ENCODE measurements around the gene EEF2K.
A peak's percentile ranks its signal among the peaks of the same experiment; 100 is the strongest.

Gene EEF2K

DNA sequence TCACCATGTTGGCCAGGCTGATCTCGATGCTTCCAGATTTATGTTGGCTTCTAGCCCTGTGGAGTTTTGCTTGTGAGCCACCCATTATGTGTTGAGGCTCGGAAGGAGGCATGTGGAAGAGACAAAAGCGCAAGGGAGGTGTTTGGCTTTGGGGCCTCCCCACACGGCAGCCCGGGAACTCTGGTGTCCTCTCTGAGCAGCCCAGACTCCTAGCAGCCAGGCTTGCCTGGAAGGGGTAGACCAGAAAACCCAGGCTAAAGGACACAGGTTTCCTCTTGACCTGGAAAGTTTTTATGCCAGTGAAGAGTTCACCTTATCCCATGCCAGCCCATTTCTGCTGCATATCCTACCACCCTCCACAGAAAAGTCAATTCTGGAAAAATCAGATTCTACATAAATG, 22.7 kb upstream of the EEF2K start:
- no peak for DNase-seq (ENCODE audit: insufficient read length, low spot score)
- no peak for TF ChIP-seq POLR2A (IDR thresholded peaks at IDR 0.05; ENCODE audit: low read depth, low read length)
- FAIRE-seq, result no peak

DNA sequence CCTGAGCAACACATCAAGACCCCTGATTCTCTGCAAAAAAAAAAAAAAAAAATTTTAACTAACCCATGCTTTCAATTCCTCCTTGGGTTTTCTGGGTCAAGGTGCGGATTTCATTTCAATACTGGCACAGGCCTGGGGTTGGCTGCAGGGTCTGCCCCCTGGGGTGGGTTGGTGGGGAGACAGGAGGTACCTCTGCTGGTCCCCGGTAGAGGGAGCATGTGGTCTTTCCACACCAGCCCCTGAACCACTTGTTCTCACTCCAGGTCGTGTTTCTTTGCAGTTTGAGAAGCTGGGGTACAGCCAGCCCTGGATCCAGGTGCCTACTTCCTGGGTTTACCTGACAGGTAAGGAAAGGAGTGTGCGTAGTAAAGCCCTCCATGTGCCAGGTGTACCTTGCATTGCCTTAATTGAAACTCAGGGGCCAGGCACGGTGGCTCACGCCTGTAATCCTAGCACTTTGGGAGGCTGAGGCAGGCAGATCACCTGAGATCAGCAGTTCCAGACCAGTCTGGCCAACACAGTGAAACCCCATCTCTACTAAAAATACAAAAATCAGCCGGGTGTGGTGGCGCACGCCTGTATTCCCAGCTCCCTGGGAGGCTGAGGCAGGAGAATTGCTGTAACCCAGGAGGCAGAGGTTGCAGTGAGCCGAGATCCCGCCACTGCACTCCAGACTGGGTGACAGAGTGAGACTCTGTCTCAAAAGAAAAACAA, 22.0 kb upstream of the EEF2K start:
- no peak for TF ChIP-seq POLR2A (IDR thresholded peaks at IDR 0.05; ENCODE audit: low read depth, low read length)
- FAIRE-seq, result no peak
- no peak for DNase-seq (ENCODE audit: insufficient read length, low spot score)

DNA sequence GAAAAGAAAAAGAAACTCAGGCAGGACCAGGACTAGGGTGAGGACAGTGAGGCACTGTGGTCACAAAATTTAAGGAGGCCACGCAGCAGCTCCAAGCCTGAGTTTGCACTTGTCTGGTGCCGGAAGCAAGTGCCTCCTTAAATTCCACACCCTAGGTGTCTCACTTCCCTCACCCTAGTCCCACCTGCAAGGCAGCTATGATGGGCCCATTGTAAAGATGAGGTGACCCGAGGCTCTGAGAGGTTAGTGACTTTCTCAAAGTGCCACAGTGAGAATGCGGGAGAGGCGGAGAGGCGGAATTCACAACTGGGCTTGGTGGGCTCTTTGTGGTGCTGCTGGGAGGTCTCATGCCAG, 21.5 kb upstream of the EEF2K start:
- TF ChIP-seq POLR2A (IDR thresholded peaks at IDR 0.05; ENCODE audit: low read depth, low read length), result no peak
- no peak for DNase-seq (ENCODE audit: insufficient read length, low spot score)
- no peak for FAIRE-seq

DNA sequence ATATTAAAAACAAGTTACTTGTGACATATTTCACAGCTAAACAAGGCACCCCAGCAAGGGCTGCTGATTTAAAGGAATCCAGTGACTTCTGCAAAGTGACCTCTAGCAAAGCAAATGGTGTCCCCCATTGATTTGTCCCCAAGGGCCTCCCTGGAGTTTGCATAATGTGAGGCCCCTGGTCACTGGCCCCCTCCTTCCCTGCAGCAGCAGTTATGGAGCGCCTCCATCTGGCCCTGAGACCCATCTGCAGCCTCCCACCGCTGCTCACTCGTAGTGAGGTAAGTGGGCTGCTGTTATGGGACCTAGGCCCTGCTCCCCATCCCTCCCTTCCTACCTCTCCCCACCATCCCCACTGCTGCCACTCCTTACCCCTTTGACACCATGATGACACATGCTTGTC, 19.6 kb upstream of the EEF2K start:
- FAIRE-seq (no peak), DNase-seq (ENCODE audit: insufficient read length, low spot score) (no peak)
- TF ChIP-seq POLR2A (IDR thresholded peaks at IDR 0.05; ENCODE audit: low read depth, low read length), result no peak

DNA sequence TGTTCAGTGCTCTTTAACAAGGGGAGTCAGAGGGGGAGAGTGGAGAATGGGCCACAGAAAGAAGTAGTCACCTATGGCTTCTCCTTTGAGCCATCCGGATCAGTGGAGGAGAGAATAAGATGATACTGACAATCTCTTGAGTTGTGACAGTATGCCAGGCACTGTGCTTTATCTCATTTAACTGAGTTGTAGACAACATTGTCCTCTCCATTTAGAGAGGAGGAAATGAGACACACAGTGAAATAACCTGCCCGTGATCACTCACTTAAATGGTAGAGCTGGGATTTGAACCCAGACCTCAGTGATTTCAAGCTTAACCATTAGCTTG, 17.8 kb upstream of the EEF2K start:
- no peak for TF ChIP-seq POLR2A (IDR thresholded peaks at IDR 0.05; ENCODE audit: low read depth, low read length)
- no peak for DNase-seq (ENCODE audit: insufficient read length, low spot score)
- FAIRE-seq, result no peak

DNA sequence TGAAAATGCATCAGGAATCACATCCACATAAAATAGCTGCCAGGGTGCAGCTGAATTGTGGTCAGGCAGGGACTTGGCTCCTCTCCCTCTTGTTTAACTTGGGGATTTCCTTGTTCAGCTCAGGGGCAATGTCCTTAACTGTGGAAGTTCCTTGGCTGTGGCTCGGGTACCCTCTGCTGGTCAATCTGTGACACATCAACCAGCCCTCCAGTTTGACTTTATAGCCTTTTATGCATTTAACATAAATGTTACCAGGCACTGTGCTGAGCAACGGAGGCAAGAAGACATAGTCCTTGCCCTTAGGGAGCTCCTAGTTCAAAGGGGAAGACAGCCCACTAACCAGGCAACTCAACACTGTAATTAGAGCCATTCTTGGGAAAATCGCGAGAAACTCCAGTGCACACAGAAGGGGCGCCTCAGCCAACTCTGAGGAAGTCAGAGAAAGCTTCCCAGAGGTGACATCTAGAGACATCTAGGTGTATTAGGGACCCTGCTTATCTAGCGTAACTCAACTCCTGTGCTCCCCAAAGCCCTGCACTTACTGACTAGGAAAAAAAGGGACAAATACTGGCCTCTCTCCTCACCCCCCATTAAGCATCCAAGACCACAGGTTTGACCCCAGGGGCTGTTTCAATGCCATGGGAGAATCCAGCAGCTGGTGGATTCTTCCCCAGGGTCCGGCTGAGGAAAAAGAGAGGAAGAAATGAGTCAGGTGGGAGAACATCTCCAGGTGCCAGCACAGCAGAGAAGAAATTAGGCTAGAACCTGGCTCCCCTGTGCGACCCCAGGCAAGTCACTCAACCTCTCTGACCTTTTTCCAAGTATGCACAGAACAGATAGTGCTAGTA, 17.3 kb upstream of the EEF2K start:
- FAIRE-seq (peak; percentile 87), DNase-seq (ENCODE audit: insufficient read length, low spot score) (peak; percentile 49)
- no peak for TF ChIP-seq POLR2A (IDR thresholded peaks at IDR 0.05; ENCODE audit: low read depth, low read length)

DNA sequence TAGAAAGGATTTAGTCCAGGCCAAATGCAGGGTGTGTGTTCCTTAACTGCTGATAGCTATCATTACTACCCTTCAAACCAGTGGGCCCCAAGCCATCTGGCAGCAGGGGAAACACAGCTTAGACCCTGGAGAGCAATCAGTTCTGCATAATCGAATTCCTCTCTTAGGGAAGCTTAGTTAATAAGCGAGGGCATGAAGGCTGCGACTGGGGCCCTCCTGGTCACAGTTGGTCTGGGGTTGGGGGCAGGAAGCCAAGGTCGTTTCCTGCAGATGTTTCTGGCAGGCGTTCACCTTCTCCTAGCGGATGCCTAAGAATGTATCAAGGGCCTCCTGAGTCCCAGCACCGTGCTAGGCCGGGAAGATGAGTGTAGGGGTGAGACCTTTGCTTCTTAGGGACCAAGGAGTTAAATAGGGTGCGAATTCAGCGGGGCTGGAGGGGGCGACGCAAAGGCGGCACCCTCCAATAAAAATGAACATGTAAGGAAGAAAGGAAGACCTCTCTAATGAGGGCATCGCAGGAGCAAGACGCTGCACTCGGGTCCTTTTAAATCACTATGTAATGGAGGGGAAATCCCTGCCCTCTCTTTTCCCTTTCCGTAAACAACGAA, 16.5 kb upstream of the EEF2K start:
- no peak for TF ChIP-seq POLR2A (IDR thresholded peaks at IDR 0.05; ENCODE audit: low read depth, low read length)
- FAIRE-seq (no peak), DNase-seq (ENCODE audit: insufficient read length, low spot score) (no peak)

DNA sequence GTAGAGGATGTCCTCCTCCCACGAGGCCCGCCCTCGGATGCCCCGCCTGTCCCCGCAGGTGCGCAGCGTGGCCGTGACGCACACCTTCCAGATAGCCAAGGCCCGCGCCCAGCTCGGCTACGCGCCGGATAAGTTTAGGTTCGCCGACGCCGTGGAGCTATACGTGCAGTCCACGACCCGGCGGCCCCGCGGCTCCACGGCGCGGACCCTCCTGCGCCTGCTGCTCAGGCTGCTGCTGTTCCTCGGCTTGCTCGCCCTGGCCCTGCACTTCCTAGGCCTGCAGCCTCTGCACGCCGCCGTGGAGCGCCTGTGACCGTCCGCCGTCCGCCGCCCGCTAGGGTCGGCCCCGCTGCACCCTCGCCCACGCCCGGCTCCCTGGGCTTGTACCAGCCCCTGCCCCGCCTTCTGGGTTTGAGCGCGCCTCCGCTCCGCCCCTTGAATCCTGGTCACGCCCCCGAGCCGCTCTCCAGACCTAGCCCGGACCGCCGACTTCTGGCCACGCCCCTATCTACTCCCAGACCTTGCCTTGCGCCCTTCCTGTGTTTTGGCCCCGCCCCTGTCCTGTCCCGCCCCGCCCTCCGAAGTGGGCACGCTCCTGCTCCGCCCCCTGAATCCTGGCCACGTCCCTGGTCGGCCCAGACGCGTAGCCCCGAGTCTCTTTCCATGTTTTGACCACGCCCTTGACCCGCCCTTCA, 15.8 kb upstream of the EEF2K start:
- DNase-seq (ENCODE audit: insufficient read length, low spot score) (peak; percentile 76), FAIRE-seq (no peak)
- peak; percentile 29 for TF ChIP-seq POLR2A (IDR thresholded peaks at IDR 0.05; ENCODE audit: low read depth, low read length)

DNA sequence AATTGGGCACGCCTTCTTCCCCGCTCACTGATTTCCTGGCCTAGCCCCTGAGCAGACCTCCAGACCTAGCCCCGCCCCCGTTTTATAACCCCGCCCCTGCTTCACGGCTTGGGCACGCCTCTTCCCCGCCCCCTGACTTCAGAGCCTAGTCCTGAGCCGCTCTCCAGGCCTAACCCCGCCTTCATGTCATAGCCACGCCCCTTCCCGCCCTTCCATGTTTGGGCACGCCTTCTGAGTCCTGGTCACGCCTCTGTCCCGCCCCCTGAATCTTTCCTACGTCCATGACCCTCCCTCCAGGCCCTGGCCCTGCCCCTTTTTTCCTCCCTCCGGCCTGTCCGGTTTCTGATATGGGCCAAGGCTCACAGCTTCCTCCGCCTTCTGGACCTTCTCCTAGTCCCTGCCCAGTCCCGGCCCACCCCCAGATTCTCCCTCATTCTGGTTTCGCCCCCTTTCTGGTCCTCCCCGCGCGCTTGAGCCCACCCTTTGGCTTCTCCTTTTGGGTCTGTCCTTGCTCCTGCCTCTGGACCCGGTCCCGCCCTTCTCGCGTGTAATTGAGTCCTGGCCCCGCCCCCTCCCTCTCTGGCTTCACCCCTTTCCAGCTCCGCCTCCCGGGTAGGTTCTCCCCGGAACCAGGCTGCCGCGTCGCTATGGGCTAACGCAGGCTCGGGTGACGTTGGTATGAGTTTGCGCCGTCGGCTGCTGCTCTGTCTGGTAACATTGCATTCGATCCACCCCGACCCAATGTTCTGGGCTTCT, 15.1 kb upstream of the EEF2K start:
- DNase-seq (ENCODE audit: insufficient read length, low spot score), result peak; percentile 77
- peak; percentile 76 for FAIRE-seq
- no peak for TF ChIP-seq POLR2A (IDR thresholded peaks at IDR 0.05; ENCODE audit: low read depth, low read length)

DNA sequence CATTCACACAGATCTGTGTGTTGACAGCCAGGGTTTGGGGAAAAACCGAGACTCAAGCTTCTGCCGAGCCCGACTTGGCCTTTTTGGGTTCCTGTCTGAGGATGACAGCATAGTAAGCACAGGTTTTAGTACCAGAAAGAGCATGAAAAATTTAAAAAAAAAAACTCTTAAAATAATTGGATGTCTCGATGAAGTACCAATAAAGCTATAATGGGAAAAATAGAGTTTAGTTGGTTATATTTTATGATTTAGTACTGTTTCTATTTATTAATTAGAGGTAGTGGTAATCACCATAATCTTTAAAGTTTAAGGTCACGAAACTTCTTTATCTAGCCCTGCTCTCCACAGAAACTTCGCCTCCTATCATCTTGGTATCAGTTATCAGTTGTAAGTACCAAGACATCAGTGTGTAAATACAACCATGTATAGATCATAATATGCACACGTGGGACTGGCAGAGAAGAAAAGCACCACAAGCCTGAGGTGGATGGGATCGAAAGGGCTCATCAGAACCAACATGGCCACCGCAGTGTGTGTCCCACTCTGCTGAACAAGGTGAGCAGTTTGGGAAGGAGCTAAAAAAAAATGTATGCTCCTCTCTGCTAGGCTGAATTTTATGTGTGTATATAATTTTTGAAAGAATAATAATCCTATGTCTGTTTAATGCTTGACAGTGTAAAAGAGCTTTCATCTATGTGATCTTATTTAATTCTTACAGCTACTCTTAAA, 14.4 kb upstream of the EEF2K start:
- no peak for TF ChIP-seq POLR2A (IDR thresholded peaks at IDR 0.05; ENCODE audit: low read depth, low read length)
- FAIRE-seq (no peak), DNase-seq (ENCODE audit: insufficient read length, low spot score) (no peak)

DNA sequence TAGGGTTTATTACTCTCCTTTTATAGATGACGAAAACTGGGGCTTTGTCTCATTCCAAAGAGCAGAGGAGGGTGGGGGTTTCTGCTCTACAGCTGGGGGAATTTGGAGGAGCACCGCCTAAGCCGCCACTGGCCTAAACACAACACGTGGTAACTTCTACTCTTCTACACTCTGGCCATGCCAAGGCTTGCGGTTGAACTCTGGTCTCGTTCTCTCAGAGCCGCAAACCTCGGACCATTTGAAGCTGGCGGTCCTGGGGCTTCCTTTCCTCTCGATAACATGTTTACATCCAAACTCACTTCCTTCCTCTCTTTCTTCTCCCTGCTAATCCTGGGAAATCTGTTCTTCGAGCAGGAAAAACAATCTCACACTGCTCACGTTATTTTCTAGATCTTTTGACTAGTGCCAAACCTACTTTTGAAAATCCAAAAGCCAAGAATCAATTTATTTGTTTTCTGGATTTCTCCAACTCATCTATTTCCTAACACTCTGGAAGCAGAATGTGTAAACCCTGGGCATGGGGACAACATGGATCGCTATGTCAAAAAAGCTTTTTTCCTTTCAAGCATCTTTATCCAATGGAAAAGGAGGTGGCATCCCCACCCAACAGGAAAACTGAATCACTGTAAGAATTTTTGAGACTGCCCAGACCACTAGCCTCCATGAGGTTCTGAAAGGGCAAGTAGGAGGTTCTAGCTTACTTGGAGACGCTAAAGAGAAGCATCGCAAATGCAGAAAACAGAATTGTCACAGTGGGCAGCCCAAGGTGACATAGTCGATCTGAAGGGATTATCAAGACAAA, 13.6 kb upstream of the EEF2K start:
- DNase-seq (ENCODE audit: insufficient read length, low spot score), result no peak
- FAIRE-seq, result no peak
- no peak for TF ChIP-seq POLR2A (IDR thresholded peaks at IDR 0.05; ENCODE audit: low read depth, low read length)

DNA sequence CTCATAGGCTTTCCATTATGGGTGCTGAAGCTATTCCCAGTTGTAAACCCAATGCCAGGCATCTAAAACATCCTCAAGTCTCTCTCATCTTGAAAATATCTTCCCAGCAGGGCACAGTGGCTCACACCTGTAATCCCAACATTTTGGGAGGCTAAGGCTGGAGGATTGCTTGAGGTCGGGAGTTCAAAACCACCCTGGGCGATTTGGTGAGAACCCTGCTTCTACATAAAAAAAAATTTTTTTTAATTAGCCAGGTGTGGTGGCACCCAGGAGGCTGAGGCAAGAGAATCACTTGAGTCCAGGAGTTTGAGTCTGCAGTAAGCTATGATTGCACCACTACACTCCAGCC, 13.0 kb upstream of the EEF2K start:
- FAIRE-seq, result no peak
- no peak for TF ChIP-seq POLR2A (IDR thresholded peaks at IDR 0.05; ENCODE audit: low read depth, low read length)
- no peak for DNase-seq (ENCODE audit: insufficient read length, low spot score)

All from H54 (cell line).